Stimulated activated CD4-positive, alpha-beta T cell treated with anti-CD3 and anti-CD28 coated beads, Interleukin-12 subunit alpha, Interleukin-12 subunit beta, amount 100 ng/mL, for 24 hours (primary cell): ENCODE measurements around the gene RHNO1.

Experiments
- DNase-seq, 2 experiments: peaks; one replicate each; pipeline ENCODE4 v3.0.0-alpha.2; 2020; ENCODE audit warnings: low read depth in 2 of 2

RHNO1 gene

GRCh38 chr12:2902272-2902880, 25.4 kb downstream of the RHNO1 start:
- no peak for DNase-seq

- no peak for DNase-seq
Measured at GRCh38 chr12:2904260-2904659, 27.2 kb downstream of the RHNO1 start.

- DNase-seq: no peak
Measured at GRCh38 chr12:2912216-2912575, 35.2 kb downstream of the RHNO1 start.

GRCh38 chr12:2919249-2919648, 42.2 kb downstream of the RHNO1 start:
- no peak for DNase-seq

GRCh38 chr12:2922329-2922728, 45.3 kb downstream of the RHNO1 start:
- DNase-seq: no peak

GRCh38 chr12:2923057-2923456, 46.0 kb downstream of the RHNO1 start:
- DNase-seq: no peak

- DNase-seq: no peak
Measured at GRCh38 chr12:2924019-2924418, 47.0 kb downstream of the RHNO1 start.

GRCh38 chr12:2925322-2925995, 48.4 kb downstream of the RHNO1 start:
- DNase-seq: no peak

- DNase-seq: no peak
Measured at GRCh38 chr12:2930865-2931264, 53.8 kb downstream of the RHNO1 start.

- DNase-seq: no peak
Measured at GRCh38 chr12:2933586-2933985, 56.6 kb downstream of the RHNO1 start.

- DNase-seq: no peak
Measured at GRCh38 chr12:2934371-2934770, 57.3 kb downstream of the RHNO1 start.

GRCh38 chr12:2936301-2936700, 59.3 kb downstream of the RHNO1 start:
- DNase-seq: no peak

- DNase-seq: no peak
Measured at GRCh38 chr12:2937500-2937899, 60.5 kb downstream of the RHNO1 start.
